NCI-H524 (cell line): Measurements from ENCODE around the gene ANKRD27.
"Not testable (repeated sequence)": the region's sequence is repeated elsewhere in the genome, so short reads cannot be mapped to it uniquely, and the experiment has no call there.

Experiments
- DNase-seq, 2 experiments: peaks; one replicate each; lab custom pipeline; 2025; lab: John Stamatoyannopoulos, UW

The ANKRD27 gene

DNA sequence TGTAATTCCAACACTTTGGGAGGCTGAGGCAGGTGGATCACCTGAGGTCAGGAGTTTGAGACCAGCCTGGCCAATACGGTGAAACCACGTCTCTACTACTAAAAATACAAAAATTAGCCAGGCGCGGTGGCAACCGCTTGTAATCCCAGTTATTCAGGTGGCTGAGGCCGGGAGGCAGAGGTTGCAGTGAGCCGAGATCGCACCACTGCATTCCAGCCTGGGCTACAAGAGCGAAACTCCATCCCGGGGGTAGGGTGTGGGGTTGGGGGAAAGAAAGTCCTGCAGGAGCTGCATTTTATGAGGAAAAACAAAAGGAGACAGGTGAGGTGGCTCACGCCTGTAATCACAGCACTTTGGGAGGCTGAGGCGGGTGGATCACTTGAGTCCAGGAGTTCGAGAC is 22.6 kb downstream of the ANKRD27 start:
- not testable (repeated sequence) for DNase-seq

- DNase-seq: no peak
These were observed 23.2 kb downstream of the ANKRD27 start for GRCh38 chr19:32651729-32652140.

DNA sequence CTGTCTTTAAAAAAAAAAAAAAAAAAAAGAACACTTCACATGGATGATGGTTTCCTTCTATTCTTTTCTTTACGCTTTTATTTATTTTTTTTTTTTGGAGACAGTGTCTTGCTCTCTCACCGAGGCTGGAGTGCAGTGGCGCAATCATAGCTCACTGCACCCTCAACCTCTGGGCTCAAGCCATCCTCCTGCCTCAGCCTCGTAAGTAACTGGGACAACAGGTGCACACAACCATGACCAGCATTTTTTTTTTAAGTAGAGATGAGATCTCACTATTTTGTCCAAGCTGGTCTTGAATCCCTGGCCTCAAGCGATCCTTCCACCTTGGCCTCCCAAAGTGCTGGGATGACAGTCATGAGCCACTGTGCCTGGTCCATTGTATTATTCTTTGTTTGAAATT is 24.3 kb downstream of the ANKRD27 start:
- no peak for DNase-seq

- DNase-seq: no peak
These were observed 25.2 kb downstream of the ANKRD27 start for GRCh38 chr19:32649751-32650150.

DNA sequence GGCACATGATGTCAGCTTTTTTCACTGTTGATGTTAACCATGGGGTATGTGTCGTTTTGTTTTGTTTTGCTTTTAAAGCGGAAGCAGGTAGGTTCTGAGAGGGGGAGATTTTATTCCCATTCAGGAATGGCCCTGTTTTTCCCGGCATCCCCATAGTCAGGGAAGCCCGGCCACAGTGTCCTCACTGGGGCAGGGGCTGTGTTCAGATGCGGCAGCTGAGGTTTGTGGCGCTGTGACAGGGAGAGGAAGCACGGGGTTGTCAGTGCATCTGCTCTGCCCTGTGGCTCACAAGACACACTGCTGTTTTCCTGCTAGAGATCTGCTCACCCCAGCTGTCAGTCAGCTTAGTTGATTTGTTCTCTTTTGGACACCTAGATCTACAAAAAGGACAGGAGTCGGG is 27.6 kb downstream of the ANKRD27 start:
- no peak for DNase-seq

DNA sequence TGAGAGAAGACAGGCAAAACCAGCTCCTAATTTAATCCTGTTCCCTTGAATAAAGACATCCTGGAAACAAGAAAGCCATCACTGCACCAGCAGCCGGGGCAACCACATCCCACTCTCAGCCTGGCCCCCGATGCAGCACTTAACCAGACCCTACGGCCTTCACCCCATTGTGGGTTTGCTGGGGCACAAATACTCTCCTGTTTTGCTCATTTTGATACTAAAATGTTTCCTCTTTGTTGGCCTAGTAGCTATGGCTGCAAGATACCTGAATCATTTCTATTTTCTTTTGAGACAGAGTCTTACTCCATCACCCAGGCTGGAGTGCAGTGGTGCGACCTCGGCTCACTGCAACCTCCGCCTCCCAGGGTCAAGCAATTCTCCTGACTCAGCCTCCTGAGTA is 28.4 kb downstream of the ANKRD27 start:
- no peak for DNase-seq

GRCh38 chr19:32642771-32643170 is 32.2 kb downstream of the ANKRD27 start:
- no peak for DNase-seq

- no peak for DNase-seq
These were observed 36.4 kb downstream of the ANKRD27 start for GRCh38 chr19:32638625-32639024.

DNA sequence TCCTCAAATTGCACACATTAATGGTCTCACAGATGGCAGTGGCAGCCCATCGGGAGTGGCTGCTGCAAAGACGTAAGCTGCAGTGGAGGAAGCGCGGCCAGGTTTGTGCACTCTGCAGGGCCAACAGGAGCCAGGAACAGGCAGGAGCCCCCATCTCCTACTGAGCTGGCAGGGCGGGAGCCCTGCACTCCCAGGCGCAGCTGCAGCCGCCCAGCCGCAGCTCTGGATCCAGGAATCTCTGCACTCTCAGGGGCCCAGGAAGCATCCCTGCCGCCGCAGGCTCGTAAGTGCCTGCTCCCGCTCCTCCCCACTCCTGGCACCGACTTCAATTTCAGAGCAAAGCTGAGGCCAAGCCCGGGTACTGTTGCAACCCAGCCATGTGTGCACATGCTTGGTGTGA is 37.5 kb downstream of the ANKRD27 start:
- no peak for DNase-seq

- DNase-seq: no peak
These were observed 43.6 kb downstream of the ANKRD27 start for GRCh38 chr19:32631381-32631780.

- DNase-seq: no peak
These were observed 44.6 kb downstream of the ANKRD27 start for GRCh38 chr19:32630338-32630737.

- DNase-seq: no peak
These were observed 47.2 kb downstream of the ANKRD27 start for GRCh38 chr19:32627714-32628270.

GRCh38 chr19:32626969-32627368 is 48.0 kb downstream of the ANKRD27 start:
- no peak for DNase-seq

- DNase-seq: no peak
These were observed 50.6 kb downstream of the ANKRD27 start for GRCh38 chr19:32624410-32624809.

- no peak for DNase-seq
These were observed 53.0 kb downstream of the ANKRD27 start for GRCh38 chr19:32622002-32622401.

GRCh38 chr19:32619051-32619685 is 55.8 kb downstream of the ANKRD27 start:
- DNase-seq: no peak

DNA sequence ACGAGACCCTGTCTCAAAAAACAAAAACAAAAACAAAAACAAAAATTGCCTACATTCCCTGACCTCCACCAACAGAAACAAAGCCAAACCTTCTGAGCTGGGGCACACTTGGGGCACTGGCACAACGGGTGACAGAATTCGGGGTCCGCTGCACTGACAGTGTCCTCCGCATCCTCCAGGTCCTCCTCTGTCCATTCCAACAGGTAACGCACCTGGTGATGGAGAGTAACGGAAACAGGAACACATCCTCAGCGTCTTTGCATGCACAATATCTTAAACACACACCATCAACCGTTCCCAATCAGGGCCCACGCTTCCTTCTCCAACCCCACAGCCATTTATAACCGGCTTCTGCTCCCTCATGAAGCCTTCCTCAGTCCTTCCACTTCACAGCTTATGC is 59.4 kb downstream of the ANKRD27 start:
- no peak for DNase-seq

- DNase-seq: no peak
These were observed 60.1 kb downstream of the ANKRD27 start for GRCh38 chr19:32614916-32615315.

DNA sequence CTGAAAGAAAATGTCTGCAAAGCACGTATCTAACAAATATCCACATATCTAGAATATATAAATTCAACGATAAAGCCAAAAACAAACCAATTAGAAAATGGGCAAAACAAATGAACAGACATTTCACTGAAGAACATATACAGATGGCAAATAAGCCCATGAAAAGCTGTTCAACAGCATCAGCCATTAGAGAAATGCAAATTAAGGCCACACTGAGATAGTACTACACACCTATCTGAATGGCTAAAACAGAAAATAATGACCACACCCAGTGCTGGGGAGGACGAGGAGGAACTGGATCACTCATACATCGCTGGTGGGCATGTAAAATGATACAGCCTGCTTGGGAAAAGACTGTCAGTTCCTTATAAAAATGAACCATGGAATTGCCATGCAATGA is 62.0 kb downstream of the ANKRD27 start:
- DNase-seq: no peak

GRCh38 chr19:32611161-32611560 is 63.8 kb downstream of the ANKRD27 start:
- no peak for DNase-seq

GRCh38 chr19:32607479-32607878 is 67.5 kb downstream of the ANKRD27 start:
- DNase-seq: no peak

DNA sequence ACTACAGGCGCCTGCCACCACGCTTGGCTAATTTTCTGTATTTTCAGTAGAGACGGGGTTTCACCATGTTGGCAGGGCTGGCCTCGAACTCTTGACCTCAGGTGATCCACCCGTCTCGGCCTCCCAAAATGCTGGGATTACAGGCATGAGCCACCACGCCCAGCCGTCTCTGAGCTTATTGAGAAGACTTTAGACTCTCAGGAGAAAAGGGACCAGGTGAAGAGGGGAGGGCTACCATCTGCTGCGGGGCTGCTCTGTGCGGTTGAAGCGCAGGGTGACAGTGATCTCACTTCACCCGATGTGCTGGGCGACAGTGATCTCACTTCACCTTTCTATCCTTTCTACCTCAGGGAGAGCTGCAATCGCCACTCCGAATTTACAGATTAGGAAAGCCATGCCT is 68.7 kb downstream of the ANKRD27 start:
- peak in 1 of 2 experiments; percentile 17 for DNase-seq

DNA sequence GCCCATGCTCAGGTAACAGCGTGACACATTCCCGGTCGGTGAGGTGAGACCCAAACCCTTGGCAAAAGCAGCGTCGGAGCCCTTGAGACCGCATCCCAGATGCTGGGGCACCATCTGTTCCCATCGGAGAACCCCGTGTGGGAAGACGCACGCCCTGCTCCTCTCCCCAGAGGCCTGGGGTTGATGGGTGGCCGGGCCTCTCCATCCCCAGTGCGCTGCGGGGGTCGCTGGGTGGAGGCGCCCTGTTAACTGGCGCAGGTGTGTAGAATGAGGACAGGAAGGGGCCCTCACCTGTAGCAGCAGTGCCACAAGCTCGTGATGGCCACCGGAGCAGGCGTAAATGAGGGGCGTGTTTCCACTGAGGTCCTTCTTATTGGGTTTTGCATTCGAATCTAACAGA is 69.4 kb downstream of the ANKRD27 start:
- DNase-seq: peak in 1 of 2 experiments; percentile 23

DNA sequence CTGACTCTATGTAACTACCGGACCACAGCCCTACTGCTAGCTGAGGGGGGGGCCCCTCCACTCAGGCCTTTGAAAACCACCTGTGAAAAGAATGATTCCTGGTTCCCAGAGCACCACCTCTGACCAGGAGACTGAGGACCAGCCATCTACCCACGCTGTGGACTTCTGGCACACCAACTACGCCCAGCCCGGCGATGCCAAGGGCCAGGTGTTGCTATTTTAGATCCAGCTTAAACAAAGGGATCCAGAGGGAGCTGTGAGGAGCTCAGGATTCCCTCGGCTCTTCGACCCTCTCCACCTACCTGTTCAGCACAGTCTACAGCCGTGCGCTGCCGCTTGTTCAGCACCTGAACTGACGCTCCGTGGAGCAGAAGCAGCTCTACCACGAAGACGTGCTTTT is 71.0 kb downstream of the ANKRD27 start:
- no peak for DNase-seq
